Right forelimb (tissue), 1 donor: ENCODE measurements around the gene KLHL29.
A peak's percentile ranks its signal among the peaks of the same experiment; 100 is the strongest.

Experiments used
- DNase-seq: peaks from one replicate; pipeline ENCODE4 v3.0.0-alpha.2; 2018

The KLHL29 gene

GRCh38 chr2:23666241-23666979, 281.4 kb downstream of the KLHL29 start:
- no peak for DNase-seq

- DNase-seq, result no peak
These were observed 282.0 kb downstream of the KLHL29 start for GRCh38 chr2:23666980-23667357.

- DNase-seq, result no peak
These were observed 283.9 kb downstream of the KLHL29 start for GRCh38 chr2:23668756-23669304.

- peak; percentile 86 for DNase-seq
These were observed 284.6 kb downstream of the KLHL29 start for GRCh38 chr2:23669413-23670244.

DNA sequence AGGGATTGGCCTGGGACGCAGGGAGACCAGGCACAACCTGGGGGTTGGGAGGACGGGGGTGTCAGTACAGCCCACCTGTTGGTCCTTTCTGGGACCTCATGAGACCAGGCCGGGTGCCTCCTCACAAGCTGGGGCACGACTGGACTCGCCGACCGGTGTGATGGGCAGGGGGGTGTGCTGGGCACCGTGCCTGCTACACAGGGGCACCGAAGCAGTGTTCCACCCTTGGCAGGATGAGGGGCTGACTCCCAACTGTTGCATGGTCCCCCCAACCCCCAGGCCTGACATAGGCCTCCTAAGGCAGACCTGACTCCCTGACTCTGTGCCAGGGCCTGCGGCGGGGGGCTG, 285.2 kb downstream of the KLHL29 start:
- no peak for DNase-seq

- no peak for DNase-seq
These were observed 288.1 kb downstream of the KLHL29 start for GRCh38 chr2:23673082-23673481.

GRCh38 chr2:23673830-23674679, 289.1 kb downstream of the KLHL29 start:
- no peak for DNase-seq

DNA sequence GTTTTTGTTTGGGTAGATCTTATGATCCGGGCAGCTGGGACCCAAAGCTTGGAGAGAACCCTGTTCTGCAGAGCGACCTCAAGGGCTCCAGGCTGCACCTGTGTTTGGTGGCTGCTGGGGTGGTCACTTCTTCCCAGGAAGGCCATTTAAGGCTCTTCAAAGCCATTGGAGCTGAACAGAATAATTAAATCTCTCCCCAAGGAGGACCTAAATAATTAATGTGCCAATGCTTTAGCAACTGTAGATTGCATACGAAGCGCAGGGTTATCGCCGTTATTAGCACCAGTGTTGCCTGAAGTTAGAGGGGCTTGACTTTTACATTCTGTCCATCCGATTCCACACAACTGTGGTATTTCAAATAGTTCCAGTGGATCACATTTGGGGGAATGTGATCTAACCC, 290.5 kb downstream of the KLHL29 start:
- DNase-seq, result no peak

DNA sequence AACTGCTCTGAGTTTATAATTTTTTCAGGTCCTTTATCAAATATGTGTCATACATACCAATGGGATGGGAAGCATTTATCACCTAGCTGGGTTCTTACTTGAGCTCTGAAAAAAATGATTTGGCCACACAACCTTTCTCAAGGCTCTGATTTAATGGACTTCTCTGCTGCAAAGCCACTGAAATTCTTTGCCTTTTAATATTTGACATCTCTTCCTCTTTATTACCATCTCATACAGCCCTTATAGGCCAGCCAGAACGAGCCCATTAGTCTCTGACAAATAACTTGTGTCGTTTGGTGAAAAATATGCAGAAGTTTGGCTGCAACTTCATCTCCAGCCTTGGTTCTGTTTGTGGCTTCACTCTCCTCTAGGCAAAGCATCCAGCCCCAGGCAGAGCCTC, 292.9 kb downstream of the KLHL29 start:
- DNase-seq, result no peak

DNA sequence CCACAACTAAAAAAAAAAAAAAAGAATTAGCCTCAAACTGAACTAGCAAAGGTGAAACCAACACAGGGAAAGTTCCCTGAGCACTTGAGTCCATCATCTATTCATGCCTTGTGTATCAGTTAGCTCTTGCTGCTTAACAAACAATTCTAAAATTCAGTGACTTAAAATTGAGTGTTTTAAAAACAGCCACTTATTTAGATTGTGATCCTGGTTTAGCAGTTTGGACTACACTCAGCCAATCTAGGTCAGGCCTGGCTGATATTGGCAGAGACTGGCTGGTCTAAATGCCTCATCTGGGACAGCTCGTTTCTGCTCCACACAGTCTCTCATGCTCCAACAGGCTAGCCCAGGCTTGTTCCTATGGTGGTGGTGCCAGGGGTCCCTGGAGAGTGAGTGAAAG, 294.1 kb downstream of the KLHL29 start:
- no peak for DNase-seq

- DNase-seq, result no peak
These were observed 296.0 kb downstream of the KLHL29 start for GRCh38 chr2:23680951-23681350.

GRCh38 chr2:23681356-23682140, 296.6 kb downstream of the KLHL29 start:
- no peak for DNase-seq

GRCh38 chr2:23682481-23682880, 297.5 kb downstream of the KLHL29 start:
- DNase-seq, result no peak

GRCh38 chr2:23683001-23683400, 298.0 kb downstream of the KLHL29 start:
- DNase-seq, result no peak

- no peak for DNase-seq
These were observed 299.6 kb downstream of the KLHL29 start for GRCh38 chr2:23684395-23685176.

DNA sequence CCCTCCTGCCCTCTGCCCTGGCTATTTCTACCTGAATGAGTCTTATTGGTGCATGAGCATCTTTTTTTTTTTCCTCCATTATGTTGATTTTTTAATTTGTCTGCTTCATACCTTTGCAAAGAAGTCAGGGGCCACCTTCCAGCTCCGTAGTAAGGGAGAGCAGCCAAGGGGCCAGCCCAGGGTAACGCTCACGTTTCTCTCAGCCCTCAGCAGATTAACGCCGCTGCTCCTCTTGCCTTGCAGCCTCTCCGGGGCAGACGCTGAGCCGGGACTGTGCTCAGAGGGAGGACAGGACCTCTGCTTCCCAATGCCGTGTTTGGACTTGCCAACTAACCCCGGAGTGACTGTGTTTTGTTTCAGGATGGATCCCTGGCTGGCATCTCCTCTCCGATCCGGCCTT, 300.2 kb downstream of the KLHL29 start:
- DNase-seq, result no peak

DNA sequence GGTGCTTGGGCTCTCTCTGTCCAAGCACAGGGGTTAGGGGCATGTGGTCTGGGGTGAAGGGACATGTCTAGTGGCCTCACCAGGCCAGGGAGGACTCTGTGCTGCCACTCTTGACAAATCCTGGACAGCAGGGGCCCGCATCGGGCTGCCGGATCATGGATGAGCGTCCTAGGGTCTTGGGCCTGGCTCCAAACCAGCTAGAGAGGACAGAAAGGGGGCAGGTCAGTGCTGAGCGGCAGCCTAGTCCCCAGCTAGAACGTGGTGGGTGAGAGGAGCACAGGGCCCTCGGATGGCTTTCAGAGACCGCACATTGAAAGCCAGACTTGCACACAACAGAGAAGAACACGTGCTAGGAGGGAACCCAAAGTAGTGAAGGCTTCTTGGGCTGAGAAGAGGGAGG, 300.7 kb downstream of the KLHL29 start:
- no peak for DNase-seq

DNA sequence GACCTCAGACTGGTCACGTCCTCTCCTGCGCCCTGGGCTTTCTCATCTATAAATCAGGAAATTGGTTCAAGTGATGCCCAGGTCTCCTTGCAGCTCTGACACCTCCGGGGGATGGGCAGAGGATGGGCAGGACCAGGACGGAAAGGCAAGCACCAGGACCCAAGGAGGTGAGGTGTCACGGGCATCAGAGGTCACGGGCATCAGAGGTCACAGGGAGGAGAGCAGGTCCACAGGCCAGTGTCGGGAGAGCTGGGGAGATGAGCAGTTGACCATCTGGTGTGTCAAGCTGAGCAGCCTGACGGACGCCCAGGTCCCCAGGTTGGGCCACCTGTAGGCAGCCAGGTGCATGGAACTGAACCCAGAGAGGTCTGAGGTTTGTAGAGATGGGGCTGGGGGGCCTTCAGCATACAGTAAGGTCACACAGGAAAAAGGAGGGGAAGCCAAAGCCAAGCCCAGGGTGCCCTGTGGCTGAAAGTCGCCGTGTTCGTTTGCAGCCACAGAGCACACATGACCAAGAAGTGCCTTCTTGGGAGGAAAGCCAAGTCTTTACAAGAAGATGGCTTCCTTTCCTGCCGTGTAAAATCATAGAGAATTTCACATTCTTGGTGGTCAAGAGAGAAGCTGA, 301.5 kb downstream of the KLHL29 start:
- DNase-seq, result no peak

DNA sequence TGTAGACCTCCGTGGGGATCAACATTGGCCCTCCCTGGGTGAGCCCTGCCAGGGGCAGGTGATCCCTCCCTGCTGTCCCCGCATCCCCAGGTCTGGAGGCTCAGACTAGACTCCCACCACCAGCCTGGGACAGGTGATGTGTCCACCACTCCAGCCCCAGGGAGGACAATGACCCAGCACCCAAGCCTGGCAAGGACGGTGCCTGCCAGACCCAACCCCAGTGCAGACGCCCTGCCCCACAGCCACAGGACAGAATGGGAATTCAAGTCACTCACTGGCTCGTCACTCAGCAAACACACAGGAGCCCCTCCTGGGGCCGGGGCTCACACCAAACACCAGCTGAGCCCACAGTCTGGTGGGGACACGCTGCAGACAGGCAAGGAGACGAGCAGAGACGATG, 302.2 kb downstream of the KLHL29 start:
- no peak for DNase-seq

GRCh38 chr2:23687713-23688112, 302.7 kb downstream of the KLHL29 start:
- no peak for DNase-seq

GRCh38 chr2:23688486-23689130, 303.6 kb downstream of the KLHL29 start:
- DNase-seq, result no peak
